Testis (tissue), 2 donors: ENCODE measurements around the gene PRDM12.

Source experiments
- CTCF ChIP-seq, 3 experiments: fragments of 450-650 bp in 2 of 3; fragments of 200-600 bp in 1 of 3; sonication (generic) in 1 of 3; IDR thresholded peaks; one replicate each; pipeline ENCODE4 v1.5.1; 2016 to 2019; ENCODE audit warnings: antibody characterized with exemption in 3 of 3, mild to moderate bottlenecking in 2 of 3, moderate library complexity in 1 of 3
- POLR2A ChIP-seq: fragments of 450-650 bp; IDR thresholded peaks from one replicate; pipeline ENCODE4 v1.6.1; 2017; ENCODE audit warnings: antibody characterized with exemption, mild to moderate bottlenecking, moderate library complexity

GRCh38 chr9:130693101-130693425, 28.7 kb downstream of the PRDM12 start:
- no peak for TF ChIP-seq CTCF (IDR thresholded peaks at IDR 0.05)
- TF ChIP-seq POLR2A = no peak
